PC-3 (cell line): ENCODE measurements around the gene RIN2. TPM values are rescaled to one million over a fixed set of nuclear protein-coding genes. Genes with fewer than 3 reads are reported as not detected.

Experiments
- ATAC-seq: fragments of 200-7000 bp; cut with Tn5 transposase; 2 replicates; pipeline ENCODE4 v1.9.1; 2020; ENCODE audit warnings: mild to moderate bottlenecking, moderate library complexity
- BruUV-seq: library from RNA; stranded (reverse); fragments of 400-500 nt; replicated peaks from 2 replicates; lab custom pipeline; 2021; lab: Mats Ljungman, UMichigan
- CTCF ChIA-PET: fragments of 300-600 bp; sonication (Branson Sonifier 250); formaldehyde crosslinking; loops from one replicate; lab custom pipeline; 2022; ENCODE audit warnings: antibody characterized with exemption; lab: Charles Lee
- POLR2A ChIA-PET: fragments of 300-600 bp; sonication (Branson Sonifier 250); formaldehyde crosslinking; loops from one replicate; lab custom pipeline; 2022; ENCODE audit warnings: antibody characterized with exemption; ENCODE audit not compliant: unreplicated experiment; lab: Charles Lee
- DNase-seq: peaks from one replicate; pipeline ENCODE4 v3.0.0-alpha.2; 2015
- H2AFZ ChIP-seq: fragments of 300-600 bp; sonication (generic); 2 replicates; pipeline ENCODE4 v1.6.0; 2016; ENCODE audit warnings: antibody characterized with exemption, low read length
- H3F3A ChIP-seq: fragments of 300-600 bp; sonication (generic); one replicate; pipeline ENCODE4 v1.6.0; 2017; ENCODE audit warnings: antibody characterized with exemption, low read length, control low read depth, mild to moderate bottlenecking; ENCODE audit not compliant: unreplicated experiment
- H3K27ac ChIP-seq: fragments of 300-600 bp; sonication (generic); 2 replicates; pipeline ENCODE4 v1.5.1; 2016; ENCODE audit warnings: mild to moderate bottlenecking, low read length
- H3K27me3 ChIP-seq: fragments of 300-600 bp; sonication (generic); 2 replicates; pipeline ENCODE4 v1.6.1; 2016; ENCODE audit warnings: low read length, mixed read lengths
- H3K36me3 ChIP-seq: fragments of 300-600 bp; sonication (generic); 2 replicates; pipeline ENCODE4 v1.6.1; 2016; ENCODE audit warnings: low read depth, mixed run types, low read length, mixed read lengths
- H3K4me1 ChIP-seq: fragments of 300-600 bp; sonication (generic); 2 replicates; pipeline ENCODE4 v1.5.1; 2016; ENCODE audit warnings: low read length; ENCODE audit not compliant: insufficient read depth
- H3K4me2 ChIP-seq: fragments of 300-600 bp; sonication (generic); 2 replicates; pipeline ENCODE4 v1.6.0; 2016; ENCODE audit warnings: low read length
- H3K4me3 ChIP-seq: fragments of 300-600 bp; sonication (generic); 2 replicates; pipeline ENCODE4 v1.5.1; 2016; ENCODE audit warnings: mild to moderate bottlenecking, low read length, mixed read lengths
- H3K79me2 ChIP-seq: fragments of 300-600 bp; sonication (generic); 2 replicates; pipeline ENCODE4 v1.6.1; 2017; ENCODE audit warnings: low read length, mixed read lengths
- H3K9ac ChIP-seq: fragments of 300-600 bp; sonication (generic); 2 replicates; pipeline ENCODE4 v1.6.0; 2016; ENCODE audit warnings: mild to moderate bottlenecking, low read length
- H3K9me2 ChIP-seq: fragments of 300-600 bp; sonication (generic); replicated peaks from 2 replicates; pipeline ENCODE4 v1.6.1; 2016; ENCODE audit warnings: mixed run types, low read length, mixed read lengths
- H3K9me3 ChIP-seq: fragments of 300-600 bp; sonication (generic); 2 replicates; pipeline ENCODE4 v1.6.1; 2016; ENCODE audit warnings: low read length, mixed read lengths
- H4K20me1 ChIP-seq: fragments of 300-600 bp; sonication (generic); 2 replicates; pipeline ENCODE4 v1.6.1; 2016; ENCODE audit warnings: low read length, mixed read lengths
- EZH2 ChIP-seq: fragments of 300-600 bp; sonication (generic); IDR thresholded peaks from one replicate; pipeline ENCODE4 v1.6.1; 2017; ENCODE audit warnings: antibody characterized with exemption, mild to moderate bottlenecking, low read length; ENCODE audit not compliant: unreplicated experiment
- EZH2phosphoT487 ChIP-seq: fragments of 300-600 bp; sonication (generic); IDR thresholded peaks from 2 replicates; pipeline ENCODE4 v1.6.1; 2018; ENCODE audit warnings: mild to moderate bottlenecking, antibody characterized with exemption, low read length, borderline replicate concordance
- intact Hi-C: fragments of 100-400 bp; cut with micrococcal nuclease; formaldehyde crosslinking; loops from 2 replicates; pipeline ENCODE4 v1.9.0; 2023
- total RNA-seq: library from RNA; depleted of rRNA; stranded (reverse); fragments of >200 nt; gene quantifications from 2 replicates; pipeline ENCODE4 v1.2.3, GENCODE V29; 2014
- TF ChIP-seq, protein P1 (sequence below): fragments of 300-600 bp; sonication (generic); conservative IDR thresholded peaks from 2 replicates; pipeline ENCODE4 v1.5.1; 2017; ENCODE audit warnings: antibody characterized with exemption, low read depth, mild to moderate bottlenecking, low read length

The RIN2 gene
- total RNA-seq, 1 experiment from 2014 or later: 69.8 TPM

DNA sequence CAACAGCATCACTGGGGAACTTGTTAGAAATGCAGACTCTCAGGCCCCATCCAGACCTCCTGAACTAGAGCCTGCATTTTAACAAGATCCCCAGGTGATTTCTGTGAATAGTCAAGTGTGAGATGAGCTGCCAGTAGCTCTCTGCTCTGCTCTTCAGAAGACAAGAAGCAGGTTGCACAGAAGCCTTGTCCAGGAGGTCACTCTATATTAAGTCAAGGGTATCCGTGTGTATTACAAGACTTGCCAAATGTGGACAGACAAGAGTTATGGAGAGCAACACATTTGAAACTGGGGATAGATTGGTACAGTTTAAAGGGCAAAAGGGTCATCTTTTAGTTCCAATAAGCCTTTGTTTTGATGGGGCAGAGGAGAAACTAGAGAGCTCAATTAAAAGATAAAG, 23.2 kb upstream of the RIN2 start:
- H3K9me3 ChIP-seq: no peaks in the 10 kb centered on the region
- peak overlapping the region; percentile 62 for H3K4me2 ChIP-seq
- H3K4me1 ChIP-seq: peaks cover 48% of the 10 kb centered on the region
- peak overlapping the region; percentile 52 for H3K9ac ChIP-seq
- no peaks in the 10 kb centered on the region for H3F3A ChIP-seq
- ChIA-PET CTCF (interaction anchor here (0.6 kb wide), 1 partner anchor 77 kb away, joined by 4 read pairs; no protein-coding TSS in a partner anchor), POLR2A (interaction anchor here (0.6 to 0.8 kb wide), 3 partner anchors 23 to 93 kb away, joined by 4 to 19 read pairs (median 9); no protein-coding TSS in a partner anchor)
- H3K36me3 ChIP-seq: no peaks in the 10 kb centered on the region
- peak overlapping the region; percentile 38 for H2AFZ ChIP-seq
- H3K4me3 ChIP-seq: no peak overlapping the region
- no peaks in the 10 kb centered on the region for H4K20me1 ChIP-seq
- no peaks in the 10 kb centered on the region for H3K27me3 ChIP-seq
- ATAC-seq: no peak
- H3K79me2 ChIP-seq: no peaks in the 10 kb centered on the region
- TF ChIP-seq EZH2phosphoT487: no peak
- no TSS peak for BruUV-seq
- H3K27ac ChIP-seq: peak overlapping the region; percentile 96
- H3K9me2 ChIP-seq: no peaks in the 10 kb centered on the region
- DNase-seq: no peak
- intact Hi-C loops: loop anchor here (1.0 to 2.0 kb wide), 4 partner anchors 9 to 50 kb away; no protein-coding TSS in a partner anchor

DNA sequence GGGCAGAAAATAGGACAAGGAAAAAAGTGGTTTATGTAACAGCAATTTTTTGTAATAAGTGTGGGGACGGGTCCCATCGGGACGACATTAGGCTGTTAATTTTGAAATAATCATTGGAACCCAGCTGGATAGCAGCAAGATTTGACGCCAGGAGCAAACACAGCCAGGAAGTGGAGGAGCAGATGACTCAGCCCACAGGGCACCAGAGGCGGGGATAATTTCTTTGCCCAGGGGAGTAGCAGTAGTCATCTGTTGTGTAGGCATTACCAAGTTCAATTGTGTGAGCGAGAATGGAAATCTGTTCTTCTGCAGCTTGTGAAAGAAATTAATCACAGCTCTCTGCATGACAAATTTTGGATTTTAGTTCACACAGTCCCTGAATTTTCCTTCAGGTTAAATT, 22.6 kb upstream of the RIN2 start:
- TF ChIP-seq EZH2phosphoT487: no peak
- Histone ChIP-seq H3K36me3 (no peaks in the 10 kb centered on the region), H3K9me3 (no peaks in the 10 kb centered on the region), H3K4me3 (0 out of 2 replicates have a peak overlapping the region, but pooled peaks have one; percentile 3), H3K27me3 (no peaks in the 10 kb centered on the region), H3K79me2 (no peaks in the 10 kb centered on the region), H3K4me2 (peak overlapping the region; percentile 63), H4K20me1 (no peaks in the 10 kb centered on the region), H3F3A (no peaks in the 10 kb centered on the region), H3K27ac (peak overlapping the region; percentile 96), H3K9ac (peak overlapping the region; percentile 78), H3K4me1 (peaks cover 48% of the 10 kb centered on the region), H2AFZ (peak overlapping the region; percentile 38), H3K9me2 (no peaks in the 10 kb centered on the region)
- BruUV-seq: no TSS peak
- ChIA-PET POLR2A (interaction anchor here (0.6 to 0.8 kb wide), 5 partner anchors 22 to 240 kb away, joined by 3 to 19 read pairs (median 4); no protein-coding TSS in a partner anchor), CTCF (interaction anchor here (0.6 kb wide), 1 partner anchor 76 kb away, joined by 4 read pairs; no protein-coding TSS in a partner anchor)
- peak; percentile 97 for DNase-seq
- peak; percentile 90 for ATAC-seq
- intact Hi-C loops: loop anchor here (1.0 to 2.0 kb wide), 4 partner anchors 9 to 49 kb away; no protein-coding TSS in a partner anchor

DNA sequence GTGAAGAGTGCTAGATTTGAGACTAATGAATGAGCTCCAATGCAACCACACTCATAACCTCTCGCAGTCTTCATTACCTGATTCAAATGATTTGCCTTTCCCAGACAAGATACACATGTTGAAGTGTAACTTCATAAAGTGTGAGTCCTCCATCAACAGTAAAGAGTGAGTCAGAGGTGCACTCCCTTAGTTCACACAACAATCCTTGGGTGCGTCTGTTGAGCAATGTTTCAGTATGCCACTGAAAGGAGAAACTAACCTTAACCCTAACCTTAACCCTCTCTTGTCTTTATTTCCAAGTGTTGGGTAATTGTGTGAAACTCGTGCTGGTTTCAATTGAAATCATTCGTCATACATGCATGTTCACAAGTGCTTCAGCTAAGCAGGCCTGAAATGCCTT, 21.0 kb upstream of the RIN2 start:
- ChIA-PET POLR2A (interaction anchor here (0.8 to 0.9 kb wide), 2 partner anchors 20 to 1230 kb away, joined by 5 to 7 read pairs; no protein-coding TSS in a partner anchor), CTCF (interaction anchor here (0.5 kb wide), 1 partner anchor 21 kb away, joined by 11 read pairs; no protein-coding TSS in a partner anchor)
- H3F3A ChIP-seq: no peaks in the 10 kb centered on the region
- H3K9ac ChIP-seq: peak overlapping the region; percentile 78
- H2AFZ ChIP-seq: no peak overlapping the region
- H3K4me2 ChIP-seq: peak overlapping the region; percentile 41
- H3K4me3 ChIP-seq: no peak overlapping the region
- H3K27ac ChIP-seq: peak overlapping the region; percentile 96
- peaks cover 48% of the 10 kb centered on the region for H3K4me1 ChIP-seq
- no peaks in the 10 kb centered on the region for H3K79me2 ChIP-seq
- H3K9me3 ChIP-seq: no peaks in the 10 kb centered on the region
- H3K9me2 ChIP-seq: no peaks in the 10 kb centered on the region
- H4K20me1 ChIP-seq: no peaks in the 10 kb centered on the region
- ATAC-seq (peak; percentile 79), DNase-seq (peak; percentile 92)
- TF ChIP-seq, protein P1, sequence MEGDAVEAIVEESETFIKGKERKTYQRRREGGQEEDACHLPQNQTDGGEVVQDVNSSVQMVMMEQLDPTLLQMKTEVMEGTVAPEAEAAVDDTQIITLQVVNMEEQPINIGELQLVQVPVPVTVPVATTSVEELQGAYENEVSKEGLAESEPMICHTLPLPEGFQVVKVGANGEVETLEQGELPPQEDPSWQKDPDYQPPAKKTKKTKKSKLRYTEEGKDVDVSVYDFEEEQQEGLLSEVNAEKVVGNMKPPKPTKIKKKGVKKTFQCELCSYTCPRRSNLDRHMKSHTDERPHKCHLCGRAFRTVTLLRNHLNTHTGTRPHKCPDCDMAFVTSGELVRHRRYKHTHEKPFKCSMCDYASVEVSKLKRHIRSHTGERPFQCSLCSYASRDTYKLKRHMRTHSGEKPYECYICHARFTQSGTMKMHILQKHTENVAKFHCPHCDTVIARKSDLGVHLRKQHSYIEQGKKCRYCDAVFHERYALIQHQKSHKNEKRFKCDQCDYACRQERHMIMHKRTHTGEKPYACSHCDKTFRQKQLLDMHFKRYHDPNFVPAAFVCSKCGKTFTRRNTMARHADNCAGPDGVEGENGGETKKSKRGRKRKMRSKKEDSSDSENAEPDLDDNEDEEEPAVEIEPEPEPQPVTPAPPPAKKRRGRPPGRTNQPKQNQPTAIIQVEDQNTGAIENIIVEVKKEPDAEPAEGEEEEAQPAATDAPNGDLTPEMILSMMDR: no peak
- TF ChIP-seq EZH2phosphoT487 (no peak), EZH2 (no peak)
- BruUV-seq: no TSS peak
- intact Hi-C loops: loop anchor here (2.0 kb wide), 2 partner anchors 22 to 40 kb away; partner anchors contain the start of gene RIN2
- H3K27me3 ChIP-seq: no peaks in the 10 kb centered on the region
- H3K36me3 ChIP-seq: no peaks in the 10 kb centered on the region
